AG04450 (cell line): ENCODE data around the gene AEBP2. TPM values are rescaled to one million over a fixed set of nuclear protein-coding genes. Genes with fewer than 3 reads are reported as not detected.
"Not testable (repeated sequence)": the region's sequence is repeated elsewhere in the genome, so short reads cannot be mapped to it uniquely, and the experiment has no call there.

ENCODE experiments used
- CTCF ChIA-PET: fragments of 300-600, 350-600 bp; formaldehyde crosslinking; extraction: SDS; loops from one replicate; lab custom pipeline; 2022; ENCODE audit warnings: antibody characterized with exemption, inconsistent platforms; lab: Charles Lee
- POLR2A ChIA-PET: fragments of 350-600 bp; formaldehyde crosslinking; extraction: SDS; loops from one replicate; lab custom pipeline; 2021; ENCODE audit warnings: antibody characterized with exemption, inconsistent platforms; lab: Yijun Ruan, JAX
- DNase-seq: peaks from one replicate; pipeline ENCODE4 v3.0.0-alpha.2; 2011; ENCODE audit warnings: low read depth, low spot score
- H3K27ac ChIP-seq: one replicate; pipeline ENCODE4 v1.5.1; 2012; ENCODE audit warnings: low read depth, low read length, control low read depth
- H3K27me3 ChIP-seq: one replicate; pipeline ENCODE4 v1.6.0; 2012; ENCODE audit warnings: low read length; ENCODE audit not compliant: control insufficient read depth, insufficient read depth
- H3K4me3 ChIP-seq: 2 replicates; pipeline ENCODE4 v1.5.1; 2011; ENCODE audit warnings: mild to moderate bottlenecking, low read depth, low read length, control low read depth
- H3K9me3 ChIP-seq: 2 replicates; pipeline ENCODE4 v1.5.1; 2012; ENCODE audit warnings: low read length; ENCODE audit not compliant: control insufficient read depth, insufficient read depth
- polyA plus RNA-seq: library from polyadenylated mRNA; depleted of rRNA; stranded (reverse); fragments of >200 nt; gene quantifications from 2 replicates; pipeline ENCODE4 v1.2.3, GENCODE V29; 2011
- TF ChIP-seq, protein P1 (sequence below): IDR thresholded peaks from 2 replicates; pipeline ENCODE4 v1.5.1; 2011; ENCODE audit warnings: low read depth, low read length, control low read depth, inconsistent platforms

The AEBP2 gene
- polyA plus RNA-seq, 1 experiment, result 19.1 TPM

DNA sequence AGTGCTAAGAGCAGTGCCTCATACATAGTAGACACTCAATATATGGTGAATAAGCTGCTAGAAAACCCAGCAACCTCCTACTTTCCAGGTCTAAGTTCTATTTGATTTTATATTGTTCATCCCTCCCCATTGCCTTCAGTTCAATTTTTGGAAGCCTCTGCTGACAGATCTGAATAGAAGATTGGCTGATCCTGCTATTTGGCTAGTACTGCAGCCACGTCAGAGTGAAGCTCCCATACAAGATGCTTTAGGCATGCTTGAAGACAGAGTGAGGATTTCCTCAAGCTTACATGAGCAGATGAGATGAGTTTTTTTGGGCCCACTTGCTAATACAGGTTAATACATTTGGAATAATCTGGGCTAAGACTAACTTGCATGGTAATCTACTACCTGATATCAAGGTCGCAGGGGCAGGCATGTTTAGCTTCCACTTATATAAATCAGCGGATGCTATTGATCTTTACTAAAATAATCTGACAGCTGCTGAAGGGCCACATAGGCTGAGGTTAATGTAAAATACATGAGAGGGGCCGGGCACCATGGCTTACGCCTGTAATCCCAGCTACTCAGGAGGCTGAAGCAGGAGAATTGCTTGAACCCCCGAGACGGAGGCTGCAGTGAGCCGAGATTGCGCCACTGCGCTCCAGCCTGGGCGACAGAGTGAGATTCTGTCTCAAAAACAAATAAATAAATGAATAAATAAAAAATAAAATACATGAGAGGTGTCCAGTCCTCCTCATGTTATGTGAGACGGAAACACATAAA lies 15.9 kb upstream of the AEBP2 start:
- TF ChIP-seq, protein P1, sequence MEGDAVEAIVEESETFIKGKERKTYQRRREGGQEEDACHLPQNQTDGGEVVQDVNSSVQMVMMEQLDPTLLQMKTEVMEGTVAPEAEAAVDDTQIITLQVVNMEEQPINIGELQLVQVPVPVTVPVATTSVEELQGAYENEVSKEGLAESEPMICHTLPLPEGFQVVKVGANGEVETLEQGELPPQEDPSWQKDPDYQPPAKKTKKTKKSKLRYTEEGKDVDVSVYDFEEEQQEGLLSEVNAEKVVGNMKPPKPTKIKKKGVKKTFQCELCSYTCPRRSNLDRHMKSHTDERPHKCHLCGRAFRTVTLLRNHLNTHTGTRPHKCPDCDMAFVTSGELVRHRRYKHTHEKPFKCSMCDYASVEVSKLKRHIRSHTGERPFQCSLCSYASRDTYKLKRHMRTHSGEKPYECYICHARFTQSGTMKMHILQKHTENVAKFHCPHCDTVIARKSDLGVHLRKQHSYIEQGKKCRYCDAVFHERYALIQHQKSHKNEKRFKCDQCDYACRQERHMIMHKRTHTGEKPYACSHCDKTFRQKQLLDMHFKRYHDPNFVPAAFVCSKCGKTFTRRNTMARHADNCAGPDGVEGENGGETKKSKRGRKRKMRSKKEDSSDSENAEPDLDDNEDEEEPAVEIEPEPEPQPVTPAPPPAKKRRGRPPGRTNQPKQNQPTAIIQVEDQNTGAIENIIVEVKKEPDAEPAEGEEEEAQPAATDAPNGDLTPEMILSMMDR, result no peak
- no peak overlapping the region for H3K4me3 ChIP-seq
- CTCF ChIA-PET, result no interaction called here
- no peak for DNase-seq
- POLR2A ChIA-PET, result no interaction called here
- H3K9me3 ChIP-seq, result peaks cover 7% of the 10 kb centered on the region; the same call in 1 of the 2 replicates
- H3K27ac ChIP-seq, result no peak overlapping the region
- no peaks in the 10 kb centered on the region for H3K27me3 ChIP-seq

DNA sequence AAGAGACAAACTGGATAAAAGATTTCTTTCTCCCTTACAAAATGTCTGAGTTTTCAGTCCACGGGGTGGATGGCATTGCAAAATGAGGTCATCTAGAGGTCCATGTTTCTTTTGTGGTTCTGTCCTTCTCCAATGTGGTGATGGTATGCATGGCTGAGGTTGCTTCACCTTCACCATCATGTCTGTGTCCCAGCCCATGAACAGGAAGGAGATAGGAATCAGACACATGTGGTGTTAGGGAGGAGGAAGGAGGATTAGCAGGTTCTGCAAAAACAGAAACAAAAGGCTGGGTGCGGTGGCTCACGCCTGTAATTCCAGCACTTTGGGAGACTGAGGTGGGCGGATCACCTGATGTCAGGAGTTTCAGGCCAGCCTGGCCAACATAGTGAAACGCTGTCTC lies 11.0 kb upstream of the AEBP2 start:
- H3K27me3 ChIP-seq, result no peaks in the 10 kb centered on the region
- ChIA-PET POLR2A (no interaction called here), CTCF (no interaction called here)
- no peak for DNase-seq
- TF ChIP-seq, protein P1, result no peak
- H3K9me3 ChIP-seq, result peaks cover 7% of the 10 kb centered on the region; the same call in 1 of the 2 replicates
- no peak overlapping the region for H3K4me3 ChIP-seq
- H3K27ac ChIP-seq, result no peak overlapping the region

DNA sequence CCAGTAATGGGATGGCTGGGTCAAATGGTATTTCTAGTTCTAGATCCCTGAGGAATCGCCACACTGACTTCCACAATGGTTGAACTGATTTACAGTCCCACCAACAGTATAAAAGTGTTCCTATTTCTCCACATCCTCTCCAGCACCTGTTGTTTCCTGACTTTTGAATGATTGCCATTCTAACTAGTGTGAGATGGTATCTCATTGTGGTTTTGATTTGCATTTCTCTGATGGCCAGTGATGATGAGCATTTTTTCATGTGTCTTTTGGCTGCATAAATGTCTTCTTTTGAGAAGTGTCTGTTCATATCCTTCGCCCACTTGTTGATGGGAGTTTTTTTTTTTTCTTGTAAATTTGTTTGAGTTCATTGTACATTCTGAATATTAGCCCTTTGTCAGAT lies 9.8 kb upstream of the AEBP2 start:
- CTCF ChIA-PET, H3K27me3 ChIP-seq, POLR2A ChIA-PET, DNase-seq, H3K9me3 ChIP-seq, H3K27ac ChIP-seq, H3K4me3 ChIP-seq: not testable (repeated sequence)

DNA sequence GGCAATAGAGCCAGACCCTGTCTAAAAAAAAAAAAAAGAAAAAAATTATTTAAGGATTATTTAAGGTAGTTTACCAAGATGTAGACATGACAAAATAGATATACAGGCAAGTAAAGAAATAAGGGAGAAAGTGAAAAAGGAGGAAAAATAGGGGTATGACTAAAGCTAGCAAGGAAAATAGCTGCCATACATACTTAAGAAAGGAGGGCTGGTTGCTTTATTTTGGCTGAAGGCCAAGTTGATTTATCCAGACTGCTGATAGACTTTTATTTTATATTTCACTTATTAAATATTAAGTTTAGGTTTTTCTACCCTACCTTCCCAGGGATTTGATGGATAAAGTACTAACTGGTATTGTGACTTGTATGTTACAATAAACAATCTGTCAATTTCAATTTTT lies 8.3 kb upstream of the AEBP2 start:
- DNase-seq, result no peak
- H3K27ac ChIP-seq, result no peak overlapping the region
- CTCF ChIA-PET, result no interaction called here

DNA sequence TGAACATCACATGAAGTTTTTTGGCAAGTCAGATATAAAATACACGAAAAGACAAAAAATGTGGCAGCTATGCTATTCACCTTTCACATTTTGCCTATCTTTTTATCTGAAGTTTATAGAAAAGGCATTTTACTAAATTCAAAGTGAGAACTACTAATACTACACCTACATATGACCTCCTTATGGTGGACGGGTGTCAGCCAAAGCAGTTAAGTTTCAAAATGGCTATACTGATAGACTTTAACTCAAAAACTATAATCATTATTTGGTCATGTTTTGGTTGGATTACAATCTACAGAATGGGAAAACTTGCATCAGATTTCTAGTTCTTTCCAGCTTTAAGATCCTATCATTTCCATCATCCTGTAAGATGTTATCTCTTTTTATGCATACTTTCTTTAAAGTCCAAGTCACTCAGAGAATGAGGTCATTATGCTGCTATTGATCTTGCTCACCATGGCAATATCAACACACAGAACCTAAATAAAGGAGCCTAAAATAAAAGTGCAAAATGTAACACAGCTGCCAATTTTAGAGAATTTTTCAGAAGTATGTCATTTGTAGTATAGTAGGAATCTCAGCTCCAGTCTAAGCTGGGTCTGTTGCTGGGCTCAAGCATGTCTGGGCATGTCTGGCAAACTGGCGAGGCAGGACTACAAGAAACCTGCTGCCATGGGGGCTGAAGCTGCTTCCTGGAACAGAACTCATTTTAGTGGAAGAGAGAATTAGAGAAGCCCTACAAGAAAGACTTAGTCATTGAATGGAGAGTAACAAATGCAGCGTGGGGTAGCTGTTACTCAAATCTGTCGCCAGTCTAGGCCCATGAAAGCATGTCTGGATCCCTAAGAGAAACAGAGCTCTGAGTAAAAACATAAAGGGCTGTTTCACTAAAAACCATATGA lies 7.6 kb upstream of the AEBP2 start:
- H3K4me3 ChIP-seq, result no peak overlapping the region
- ChIA-PET CTCF (no interaction called here), POLR2A (interaction anchor here (0.5 kb wide), 1 partner anchor 209 kb away, joined by 9 read pairs; no protein-coding TSS in a partner anchor)
- peak; percentile 61 for DNase-seq
- no peaks in the 10 kb centered on the region for H3K27me3 ChIP-seq
- TF ChIP-seq, protein P1, result no peak
- peak overlapping the region; percentile 87 for H3K27ac ChIP-seq
- H3K9me3 ChIP-seq, result 0 out of 2 replicates have a peak, but pooled peaks cover 4% of the 10 kb centered on the region

More for the DNA sequence above, 8.3 kb upstream of the AEBP2 start:
- TF ChIP-seq, protein P1, result no peak
- POLR2A ChIA-PET, result no interaction called here
- H3K9me3 ChIP-seq, result peaks cover 6% of the 10 kb centered on the region; the same call in 1 of the 2 replicates
- H3K4me3 ChIP-seq, result no peak overlapping the region
- no peaks in the 10 kb centered on the region for H3K27me3 ChIP-seq
